ENCODE data around the gene GARRE1.

DNA sequence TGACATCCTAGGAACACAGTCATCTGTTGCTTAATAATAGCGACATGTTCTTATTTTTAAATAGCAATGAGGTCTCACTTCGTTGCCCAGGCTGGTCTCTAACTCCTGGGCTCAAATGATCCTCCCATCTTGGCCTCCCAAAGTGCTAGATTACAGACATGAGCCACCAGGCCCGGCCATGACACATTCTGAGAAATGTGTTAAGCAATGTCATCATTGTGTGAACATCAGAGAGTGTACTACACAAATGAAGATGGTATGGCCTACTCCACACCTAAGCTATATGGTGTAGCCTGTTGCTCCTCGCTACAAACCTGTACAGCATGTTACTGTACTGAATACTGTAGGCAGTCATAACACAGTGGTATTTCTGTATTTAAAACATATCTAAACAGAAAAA, 24.6 kb upstream of the GARRE1 start:
- no peak for TF ChIP-seq POLR2A (IDR thresholded peaks at IDR 0.05; ENCODE audit: borderline replicate concordance, extremely low read depth, insufficient read depth, insufficient read length)
- TF ChIP-seq YY1 (IDR thresholded peaks at IDR 0.05; ENCODE audit: extremely low read depth, insufficient replicate concordance, low read depth, low read length), result no peak
- TF ChIP-seq, protein P1, sequence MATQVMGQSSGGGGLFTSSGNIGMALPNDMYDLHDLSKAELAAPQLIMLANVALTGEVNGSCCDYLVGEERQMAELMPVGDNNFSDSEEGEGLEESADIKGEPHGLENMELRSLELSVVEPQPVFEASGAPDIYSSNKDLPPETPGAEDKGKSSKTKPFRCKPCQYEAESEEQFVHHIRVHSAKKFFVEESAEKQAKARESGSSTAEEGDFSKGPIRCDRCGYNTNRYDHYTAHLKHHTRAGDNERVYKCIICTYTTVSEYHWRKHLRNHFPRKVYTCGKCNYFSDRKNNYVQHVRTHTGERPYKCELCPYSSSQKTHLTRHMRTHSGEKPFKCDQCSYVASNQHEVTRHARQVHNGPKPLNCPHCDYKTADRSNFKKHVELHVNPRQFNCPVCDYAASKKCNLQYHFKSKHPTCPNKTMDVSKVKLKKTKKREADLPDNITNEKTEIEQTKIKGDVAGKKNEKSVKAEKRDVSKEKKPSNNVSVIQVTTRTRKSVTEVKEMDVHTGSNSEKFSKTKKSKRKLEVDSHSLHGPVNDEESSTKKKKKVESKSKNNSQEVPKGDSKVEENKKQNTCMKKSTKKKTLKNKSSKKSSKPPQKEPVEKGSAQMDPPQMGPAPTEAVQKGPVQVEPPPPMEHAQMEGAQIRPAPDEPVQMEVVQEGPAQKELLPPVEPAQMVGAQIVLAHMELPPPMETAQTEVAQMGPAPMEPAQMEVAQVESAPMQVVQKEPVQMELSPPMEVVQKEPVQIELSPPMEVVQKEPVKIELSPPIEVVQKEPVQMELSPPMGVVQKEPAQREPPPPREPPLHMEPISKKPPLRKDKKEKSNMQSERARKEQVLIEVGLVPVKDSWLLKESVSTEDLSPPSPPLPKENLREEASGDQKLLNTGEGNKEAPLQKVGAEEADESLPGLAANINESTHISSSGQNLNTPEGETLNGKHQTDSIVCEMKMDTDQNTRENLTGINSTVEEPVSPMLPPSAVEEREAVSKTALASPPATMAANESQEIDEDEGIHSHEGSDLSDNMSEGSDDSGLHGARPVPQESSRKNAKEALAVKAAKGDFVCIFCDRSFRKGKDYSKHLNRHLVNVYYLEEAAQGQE (IDR thresholded peaks at IDR 0.05; ENCODE audit: low read depth), result no peak
- no peak for TF ChIP-seq CTCF (IDR thresholded peaks at IDR 0.05 in 2 of 3, conservative IDR thresholded peaks at IDR 0.05 in 1 of 3; ENCODE audit: borderline replicate concordance in 1 of 3, insufficient read depth in 1 of 3, low read depth in 2 of 3, low read length in 2 of 3)
- TF ChIP-seq TCF7L2 (IDR thresholded peaks at IDR 0.05; ENCODE audit: borderline replicate concordance, extremely low read depth, insufficient read depth, insufficient read length), result no peak
- no peak for TF ChIP-seq POLR2AphosphoS5 (IDR thresholded peaks at IDR 0.05; ENCODE audit: low read depth, low read length)
- TF ChIP-seq RAD21 (IDR thresholded peaks at IDR 0.05; ENCODE audit: low read depth), result no peak
- no peak for TF ChIP-seq CEBPB (IDR thresholded peaks at IDR 0.05; ENCODE audit: low read depth)
- TF ChIP-seq CBX3 (IDR thresholded peaks at IDR 0.05; ENCODE audit: low read depth), result no peak
- TF ChIP-seq EZH2 (IDR thresholded peaks at IDR 0.05), result no peak
- TF ChIP-seq EGR1 (IDR thresholded peaks at IDR 0.05; ENCODE audit: low read depth), result no peak
- TF ChIP-seq FOSL1 (IDR thresholded peaks at IDR 0.05; ENCODE audit: low read depth), result no peak
- no peak for TF ChIP-seq ZBTB33 (IDR thresholded peaks at IDR 0.05; ENCODE audit: extremely low read depth, insufficient replicate concordance, low read length)
